HCT116 (cell line): ENCODE results near the gene UBAP2L. TPM values are rescaled to one million over a fixed set of nuclear protein-coding genes. Genes with fewer than 3 reads are reported as not detected.

Source experiments
- ATAC-seq: fragments of 200-7000 bp; cut with Tn5 transposase; 2 replicates; pipeline ENCODE4 v1.9.1; 2020; ENCODE audit warnings: mild to moderate bottlenecking, moderate library complexity
- BruUV-seq: library from RNA; stranded (reverse); fragments of 400-500 nt; replicated peaks from 2 replicates; lab custom pipeline; 2021; lab: Mats Ljungman, UMichigan
- CTCF ChIA-PET: fragments of 300-600 bp; sonication (Branson Sonifier 250); formaldehyde crosslinking; loops from one replicate; lab custom pipeline; 2021; ENCODE audit warnings: antibody characterized with exemption; lab: Charles Lee
- POLR2A ChIA-PET: fragments of 300-600, 350-600 bp; sonication (Branson Sonifier 250); formaldehyde crosslinking; loops from one replicate; lab custom pipeline; 2021; ENCODE audit warnings: antibody characterized with exemption; lab: Charles Lee
- RAD21 ChIA-PET, 2 experiments: fragments of 300-600 bp; sonication (Branson Sonifier 250); formaldehyde crosslinking; loops; one replicate each; lab custom pipeline; 2023; ENCODE audit warnings: low total read pairs in 2 of 2; ENCODE audit not compliant: uncharacterized antibody in 2 of 2, unreplicated experiment in 2 of 2, low non-redundant PET in 1 of 2; lab: Charles Lee
- DNase-seq: peaks from one replicate; pipeline ENCODE4 v3.0.0-alpha.2; 2010; ENCODE audit warnings: low read depth, low spot score
- H2AFZ ChIP-seq: fragments of 200-600 bp; shearing (Covaris generic), sonication (generic); 2 replicates; pipeline ENCODE4 v1.6.1; 2017; ENCODE audit warnings: low read depth, mixed run types, mixed read lengths, antibody characterized with exemption, low read length; ENCODE audit not compliant: poor library complexity, severe bottlenecking
- H3K27ac ChIP-seq: 2 replicates; pipeline ENCODE4 v1.5.1; 2012; ENCODE audit warnings: low read depth, low read length
- H3K27me3 ChIP-seq: fragments of 200-600 bp; sonication (generic); 2 replicates; pipeline ENCODE4 v1.6.1; 2016; ENCODE audit warnings: mixed run types, low read length, mixed read lengths; ENCODE audit not compliant: insufficient read depth
- H3K36me3 ChIP-seq, 2 experiments: fragments of 200-500 bp in 1 of 2; fragments of 200-600 bp in 1 of 2; sonication (Bioruptor generic) in 1 of 2; sonication (generic) in 1 of 2; 2 replicates each; pipeline versions ENCODE4 v1.5.1 to v1.6.1; 2014 to 2016; ENCODE audit warnings: low read length in 2 of 2, inconsistent platforms in 1 of 2, mixed read lengths in 1 of 2, mixed run types in 1 of 2; ENCODE audit not compliant: insufficient read depth in 2 of 2, control insufficient read depth in 1 of 2
- H3K4me1 ChIP-seq, 2 experiments: fragments of 200-600 bp in 1 of 2; sonication (generic) in 1 of 2; 2 replicates each; pipeline versions ENCODE4 v1.5.1 to v1.6.1; 2012 to 2017; ENCODE audit warnings: low read length in 2 of 2, inconsistent platforms in 1 of 2, mild to moderate bottlenecking in 1 of 2, mixed read lengths in 1 of 2, mixed run types in 1 of 2, moderate library complexity in 1 of 2; ENCODE audit not compliant: insufficient read depth in 2 of 2, control insufficient read depth in 1 of 2
- H3K4me2 ChIP-seq: fragments of 200-600 bp; sonication (generic); 2 replicates; pipeline ENCODE4 v1.6.1; 2017; ENCODE audit warnings: mixed run types, low read length, mixed read lengths
- H3K4me3 ChIP-seq, 2 experiments: fragments of 200-600 bp in 1 of 2; sonication (generic) in 1 of 2; replicated peaks in 1 of 2; 2 replicates each; pipeline ENCODE4 v1.5.1; 2011 to 2016; ENCODE audit warnings: low read length in 2 of 2, control low read depth in 1 of 2, low read depth in 1 of 2, mild to moderate bottlenecking in 1 of 2, mixed read lengths in 1 of 2, mixed run types in 1 of 2
- H3K79me2 ChIP-seq: fragments of 200-600 bp; sonication (generic); 2 replicates; pipeline ENCODE4 v1.6.1; 2017; ENCODE audit warnings: mild to moderate bottlenecking, mixed run types, low read length, moderate library complexity, mixed read lengths; ENCODE audit not compliant: insufficient read depth
- H3K9ac ChIP-seq: fragments of 200-600 bp; sonication (generic); 2 replicates; pipeline ENCODE4 v1.6.1; 2016; ENCODE audit warnings: low read length, mixed read lengths
- H3K9me2 ChIP-seq: fragments of 200-600 bp; sonication (generic), shearing (Covaris generic); 2 replicates; pipeline ENCODE4 v1.6.1; 2017; ENCODE audit warnings: mixed run types, mild to moderate bottlenecking, moderate library complexity; ENCODE audit not compliant: insufficient read depth
- H3K9me3 ChIP-seq, 2 experiments: fragments of 200-500 bp in 1 of 2; fragments of 200-600 bp in 1 of 2; sonication (Bioruptor generic) in 1 of 2; sonication (generic) in 1 of 2; 2 replicates each; pipeline ENCODE4 v1.6.1; 2014 to 2017; ENCODE audit warnings: low read length in 2 of 2, mixed read lengths in 2 of 2, inconsistent platforms in 1 of 2, low read depth in 1 of 2, mild to moderate bottlenecking in 1 of 2, mixed run types in 1 of 2, moderate library complexity in 1 of 2; ENCODE audit not compliant: control insufficient read depth in 1 of 2, insufficient read depth in 1 of 2
- H4K20me1 ChIP-seq: fragments of 200-600 bp; sonication (generic), shearing (Covaris generic); 2 replicates; pipeline ENCODE4 v1.6.1; 2017; ENCODE audit warnings: mixed run types, mild to moderate bottlenecking, moderate library complexity; ENCODE audit not compliant: insufficient read depth
- CEBPB ChIP-seq: IDR thresholded peaks from 2 replicates; pipeline ENCODE4 v1.6.1; 2012; ENCODE audit warnings: low read depth
- FOSL1 ChIP-seq: IDR thresholded peaks from 2 replicates; pipeline ENCODE4 v1.6.1; 2012; ENCODE audit warnings: low read depth
- JUND ChIP-seq: IDR thresholded peaks from 2 replicates; pipeline ENCODE4 v1.6.1; 2012
- SP1 ChIP-seq: IDR thresholded peaks from 2 replicates; pipeline ENCODE4 v1.6.1; 2012; ENCODE audit warnings: low read depth
- ZFX ChIP-seq: fragments of 450-650 bp; IDR thresholded peaks from 2 replicates; pipeline ENCODE4 v1.6.1; 2017
- intact Hi-C: fragments of 100-400 bp; cut with micrococcal nuclease; formaldehyde crosslinking; loops from 2 replicates; pipeline ENCODE4 v1.10.0; 2022
- total RNA-seq: library from RNA; stranded (reverse); gene quantifications from one replicate; pipeline ENCODE4 v1.2.1, GENCODE V29; 2021; ENCODE audit not compliant: unreplicated experiment
- TF ChIP-seq, protein P1 (sequence below): IDR thresholded peaks from 2 replicates; pipeline ENCODE4 v1.6.1; 2012

UBAP2L gene
- total RNA-seq, 1 experiment from 2014 or later: 189 TPM

DNA sequence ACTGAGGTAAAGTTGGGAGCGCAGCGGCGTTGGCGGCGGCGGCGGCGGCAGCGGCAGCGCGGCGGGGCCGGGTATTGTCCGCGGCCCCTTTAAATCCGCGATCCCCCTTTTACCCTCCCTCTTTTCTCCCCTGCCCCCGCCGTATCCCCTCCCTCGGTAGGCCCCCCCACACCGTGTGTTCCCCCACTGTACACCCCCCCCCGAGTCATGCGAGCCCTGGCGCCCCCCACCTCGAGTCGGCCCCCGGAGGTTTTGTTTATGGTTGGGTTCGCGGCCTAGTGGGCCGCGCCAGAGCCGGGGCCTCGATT, 169 bp downstream of the UBAP2L start:
- Histone ChIP-seq H3K27ac (peak overlapping the region; percentile 75), H3K36me3 (peaks cover 11 to 30% of the 10 kb centered on the region in 2 experiments), H2AFZ (no peak overlapping the region), H4K20me1 (peaks cover 13% of the 10 kb centered on the region; the same call in 1 of the 2 replicates), H3K9me2 (no peaks in the 10 kb centered on the region), H3K4me2 (peak overlapping the region; percentile 83)
- no peak for DNase-seq
- ChIA-PET RAD21 (no interaction called here), CTCF (no interaction called here), POLR2A (interaction anchor here (0.9 to 1.1 kb wide), 3 partner anchors 10 to 38 kb away, joined by 3 to 9 read pairs (median 4); no protein-coding TSS in a partner anchor)
- no TSS peak for BruUV-seq
- intact Hi-C loops: loop anchor here (1.0 kb wide), 1 partner anchor 38 kb away; no protein-coding TSS in a partner anchor
- TF ChIP-seq ZFX (peak; percentile 89; the same call in 1 of the 2 replicates), CEBPB (no peak)
- TF ChIP-seq, all 23 proteins: peak for 1
- Histone ChIP-seq H3K9me3 (no peaks in the 10 kb centered on the region), H3K4me3 (peak overlapping the region; percentile 81 to 87), H3K27me3 (no peaks in the 10 kb centered on the region), H3K4me1 (peaks cover 8 to 20% of the 10 kb centered on the region in 2 experiments; a peak in 3 of 4 replicates), H3K79me2 (peaks cover 94% of the 10 kb centered on the region), H3K9ac (peak overlapping the region; percentile 95)
- ATAC-seq: no peak; the same call in 1 of the 2 replicates

DNA sequence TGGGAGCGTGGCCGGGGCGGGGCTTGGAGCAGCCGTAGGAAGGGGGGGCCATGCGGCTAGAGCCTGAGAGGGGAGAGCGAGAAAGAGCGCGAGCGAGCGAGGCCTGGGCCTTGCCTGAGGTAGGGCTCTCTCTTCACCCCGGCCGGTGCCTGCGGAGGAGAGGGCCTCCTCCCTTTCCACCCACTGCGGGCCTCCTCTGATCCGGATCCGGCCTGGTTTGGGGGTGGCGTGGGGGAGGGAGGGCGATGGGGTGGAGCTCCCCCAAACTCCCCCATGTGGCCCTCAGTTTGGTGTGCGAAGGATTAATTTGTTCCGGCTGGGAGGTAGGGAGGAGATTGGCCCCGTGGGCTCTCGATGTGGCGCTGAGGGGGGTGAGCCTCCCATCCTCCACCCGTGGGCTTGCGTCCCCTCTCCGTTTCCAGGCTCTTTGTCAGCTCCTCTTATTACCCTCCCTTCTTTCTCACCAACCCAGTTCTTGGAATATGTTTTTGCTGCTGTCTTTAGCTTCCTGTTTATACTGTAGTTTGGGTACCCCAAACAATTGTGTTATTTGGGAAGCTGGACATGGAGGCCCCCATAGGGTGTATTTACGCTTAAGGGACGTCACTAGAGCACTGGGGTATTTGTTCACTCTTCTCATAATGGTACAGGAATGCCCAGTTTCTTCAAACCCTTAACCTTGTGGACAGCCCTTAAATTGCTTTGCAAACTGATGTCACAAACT, 685 bp downstream of the UBAP2L start:
- Histone ChIP-seq H3K4me1 (peaks cover 8 to 20% of the 10 kb centered on the region in 2 experiments; a peak in 3 of 4 replicates), H3K9me2 (no peaks in the 10 kb centered on the region), H3K27me3 (no peaks in the 10 kb centered on the region), H3K36me3 (peaks cover 11 to 35% of the 10 kb centered on the region in 2 experiments), H3K79me2 (peaks cover 94% of the 10 kb centered on the region), H3K4me3 (peak overlapping the region; percentile 81 to 87), H4K20me1 (peaks cover 13% of the 10 kb centered on the region; the same call in 1 of the 2 replicates), H3K27ac (peak overlapping the region; percentile 75), H2AFZ (no peak overlapping the region), H3K4me2 (peak overlapping the region; percentile 83), H3K9me3 (no peaks in the 10 kb centered on the region), H3K9ac (peak overlapping the region; percentile 95)
- DNase-seq (no peak), ATAC-seq (peak; percentile 41)
- ChIA-PET POLR2A (no interaction called here), RAD21 (no interaction called here), CTCF (no interaction called here)
- no TSS peak for BruUV-seq
- intact Hi-C loops: no loop called here
- TF ChIP-seq SP1 (peak; percentile 14; the same call in 1 of the 2 replicates), JUND (no peak), FOSL1 (no peak), ZFX (peak; percentile 100)
- TF ChIP-seq, protein P1, sequence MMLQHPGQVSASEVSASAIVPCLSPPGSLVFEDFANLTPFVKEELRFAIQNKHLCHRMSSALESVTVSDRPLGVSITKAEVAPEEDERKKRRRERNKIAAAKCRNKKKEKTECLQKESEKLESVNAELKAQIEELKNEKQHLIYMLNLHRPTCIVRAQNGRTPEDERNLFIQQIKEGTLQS: no peak
